Measurements from ENCODE around the gene TASP1. TPM values are rescaled to one million over a fixed set of nuclear protein-coding genes. Genes with fewer than 3 reads are reported as not detected.

The TASP1 gene
- total and polyA plus RNA-seq, 2 donors (not counting 1 experiment from before 2014, with no cell fraction given): 6.4 to 23.9 TPM

- ChIA-PET POLR2A (no interaction called here), CTCF (no interaction called here)
- intact Hi-C loops (cut with micrococcal nuclease): no loop called here
- DNase-seq (no peak), ATAC-seq (ENCODE audit: low read depth) (no peak)
- H4K20me1 ChIP-seq (ENCODE audit: control insufficient read depth, insufficient read depth, low read length, poor library complexity, severe bottlenecking): no peaks in the 10 kb centered on the region
- Mint-ChIP-seq H3K4me3 (no peak overlapping the region), H3K9me3 (ENCODE audit: insufficient read depth) (no peaks in the 10 kb centered on the region), H3K4me1 (peaks cover 27% of the 10 kb centered on the region), H3K27me3 (no peaks in the 10 kb centered on the region), H3K27ac (no peak overlapping the region)
- TF ChIP-seq EZH2 (IDR thresholded peaks at IDR 0.05; ENCODE audit: borderline replicate concordance, insufficient read depth, low read depth, low read length, poor library complexity, severe bottlenecking): no peak
- no peak for TF ChIP-seq CTCF (IDR thresholded peaks at IDR 0.05)
- H3K4me1 ChIP-seq (ENCODE audit: control insufficient read depth in 2 of 2, insufficient read depth in 2 of 2, low read length in 2 of 2): peaks cover 23 to 28% of the 10 kb centered on the region in 2 donors
- no peaks in the 10 kb centered on the region for H3K27me3 ChIP-seq (replicated peaks in 1 of 4; ENCODE audit: control extremely low read depth in 1 of 4, control insufficient read depth in 3 of 4, insufficient read depth in 4 of 4, low read length in 3 of 4)
- H3K4me2 ChIP-seq (replicated peaks; ENCODE audit: low read depth, low read length, poor library complexity, severe bottlenecking): no peak overlapping the region
- H3K36me3 ChIP-seq (replicated peaks in 1 of 2; ENCODE audit: control extremely low read depth in 1 of 2, control insufficient read depth in 1 of 2, extremely low read depth in 1 of 2, insufficient read depth in 2 of 2, low read length in 1 of 2): no peaks in the 10 kb centered on the region
- no peaks in the 10 kb centered on the region for H3K9me3 ChIP-seq (ENCODE audit: control extremely low read depth in 1 of 3, control insufficient read depth in 2 of 3, insufficient read depth in 1 of 3, low read length in 2 of 3)
- H3K79me2 ChIP-seq (ENCODE audit: control insufficient read depth, insufficient read depth, low read length): no peaks in the 10 kb centered on the region
- H3K4me3 ChIP-seq (ENCODE audit: control extremely low read depth in 1 of 5, extremely low read depth in 1 of 5, insufficient read depth in 1 of 5, low read depth in 2 of 5, low read length in 4 of 5): no peak overlapping the region
- no peak overlapping the region for H3K9ac ChIP-seq (ENCODE audit: low read length)
- no peak overlapping the region for H2AFZ ChIP-seq (ENCODE audit: insufficient read depth, low read depth, low read length, poor library complexity, severe bottlenecking)
- H3K27ac ChIP-seq (ENCODE audit: low read length in 2 of 2): no peak overlapping the region
- 80% methylated on average over 1 of the region's 3 CpGs for WGBS (ENCODE audit: insufficient coverage)
Measured at GRCh38 chr20:13687815-13688214, 49.1 kb upstream of the TASP1 start.

GRCh38 chr20:13685623-13686022, 46.9 kb upstream of the TASP1 start:
- Mint-ChIP-seq H3K4me1 (peaks cover 27% of the 10 kb centered on the region), H3K4me3 (no peak overlapping the region), H3K27me3 (no peaks in the 10 kb centered on the region), H3K27ac (no peak overlapping the region), H3K9me3 (ENCODE audit: insufficient read depth) (no peaks in the 10 kb centered on the region)
- no peaks in the 10 kb centered on the region for H3K27me3 ChIP-seq (replicated peaks in 1 of 4; ENCODE audit: control extremely low read depth in 1 of 4, control insufficient read depth in 3 of 4, insufficient read depth in 4 of 4, low read length in 3 of 4)
- no peaks in the 10 kb centered on the region for H3K79me2 ChIP-seq (ENCODE audit: control insufficient read depth, insufficient read depth, low read length)
- peak overlapping the region; percentile 34 for H3K4me2 ChIP-seq (replicated peaks; ENCODE audit: low read depth, low read length, poor library complexity, severe bottlenecking)
- H2AFZ ChIP-seq (ENCODE audit: insufficient read depth, low read depth, low read length, poor library complexity, severe bottlenecking): no peak overlapping the region
- ATAC-seq (ENCODE audit: low read depth) (no peak), DNase-seq (no peak)
- H4K20me1 ChIP-seq (ENCODE audit: control insufficient read depth, insufficient read depth, low read length, poor library complexity, severe bottlenecking): no peaks in the 10 kb centered on the region
- CTCF ChIA-PET: no interaction called here
- TF ChIP-seq CTCF (IDR thresholded peaks at IDR 0.05) (peak; percentile 67), EZH2 (IDR thresholded peaks at IDR 0.05; ENCODE audit: borderline replicate concordance, insufficient read depth, low read depth, low read length, poor library complexity, severe bottlenecking) (no peak)
- H3K36me3 ChIP-seq (replicated peaks in 1 of 2; ENCODE audit: control extremely low read depth in 1 of 2, control insufficient read depth in 1 of 2, extremely low read depth in 1 of 2, insufficient read depth in 2 of 2, low read length in 1 of 2): no peaks in the 10 kb centered on the region
- H3K9me3 ChIP-seq (ENCODE audit: control extremely low read depth in 1 of 3, control insufficient read depth in 2 of 3, insufficient read depth in 1 of 3, low read length in 2 of 3): no peaks in the 10 kb centered on the region
- WGBS (ENCODE audit: insufficient coverage): 100% methylated on average over 2 of the region's 2 CpGs
- intact Hi-C loops (cut with micrococcal nuclease): no loop called here
- no peak overlapping the region for H3K4me3 ChIP-seq (ENCODE audit: control extremely low read depth in 1 of 5, extremely low read depth in 1 of 5, insufficient read depth in 1 of 5, low read depth in 2 of 5, low read length in 4 of 5)
- POLR2A ChIA-PET: no interaction called here
- H3K27ac ChIP-seq (ENCODE audit: low read length in 2 of 2): no peak overlapping the region
- H3K9ac ChIP-seq (ENCODE audit: low read length): no peak overlapping the region
- H3K4me1 ChIP-seq (ENCODE audit: control insufficient read depth in 2 of 2, insufficient read depth in 2 of 2, low read length in 2 of 2): peaks cover 23 to 28% of the 10 kb centered on the region in 2 donors

Measured in B cell (primary cell).